ENCODE results near the gene MFSD1. TPM values are rescaled to one million over a fixed set of nuclear protein-coding genes. Genes with fewer than 3 reads are reported as not detected.

Gene MFSD1
- total and polyA plus RNA-seq, 7 donors, result 25.2 to 58.5 (median 54.1) TPM

DNA sequence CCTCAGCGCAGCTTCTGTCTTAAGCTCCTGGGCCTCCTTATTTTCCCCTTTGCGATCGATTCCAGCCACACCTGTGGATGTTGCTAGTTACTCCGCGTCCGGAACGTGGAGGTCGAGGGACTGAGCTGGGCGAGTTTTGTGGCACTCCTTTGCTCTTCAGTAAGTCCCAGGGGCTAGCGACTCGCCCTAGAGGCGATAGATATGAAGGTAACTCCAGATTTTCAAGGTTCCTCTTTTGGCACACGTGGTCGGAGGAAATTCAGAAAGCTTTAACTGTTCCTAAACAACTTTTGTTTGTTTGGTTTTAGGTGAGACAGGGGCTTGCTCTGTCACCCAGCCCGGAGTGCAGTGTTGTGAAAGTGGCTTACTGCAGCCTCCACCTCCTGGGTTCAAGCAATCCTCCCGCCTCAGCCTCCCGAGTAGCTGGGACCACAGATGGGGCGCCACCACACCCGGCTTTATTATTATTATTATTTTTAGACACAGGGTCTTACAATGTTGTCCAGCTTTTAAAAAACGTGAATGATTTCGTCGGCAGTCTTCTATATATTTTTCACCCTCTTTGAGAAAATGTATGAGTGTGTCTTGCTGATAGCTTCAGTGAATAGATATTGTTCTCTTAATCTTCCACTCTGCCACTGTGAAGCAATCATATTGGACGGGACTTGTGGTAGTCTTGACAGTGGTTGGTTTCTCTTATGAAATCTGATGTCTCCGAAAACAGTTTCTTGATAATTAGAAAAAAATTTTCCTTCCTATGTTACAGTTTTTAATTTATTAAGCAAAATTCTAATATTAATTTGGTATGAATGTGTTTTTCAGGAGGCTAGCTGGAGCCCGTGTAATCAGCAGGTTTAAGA, 785 bp downstream of the MFSD1 start:
- Histone ChIP-seq H3K4me1 (peaks cover 0 to 28% (median 23%) of the 10 kb centered on the region in 4 donors), H3K27ac (peak overlapping the region; percentile 79 to 89 (median 84)), H3K27me3 (no peaks in the 10 kb centered on the region), H3K4me3 (peak overlapping the region; percentile 78 to 96 (median 90)), H3K9me3 (no peaks in the 10 kb centered on the region), H3K36me3 (peaks cover 0 to 13% (median under 1%) of the 10 kb centered on the region in 4 donors)
- DNase-seq, result no peak
- TF ChIP-seq POLR2A (IDR thresholded peaks at IDR 0.05), result no peak
- no peak for TF ChIP-seq EP300 (IDR thresholded peaks at IDR 0.05)
- TF ChIP-seq, protein P1, sequence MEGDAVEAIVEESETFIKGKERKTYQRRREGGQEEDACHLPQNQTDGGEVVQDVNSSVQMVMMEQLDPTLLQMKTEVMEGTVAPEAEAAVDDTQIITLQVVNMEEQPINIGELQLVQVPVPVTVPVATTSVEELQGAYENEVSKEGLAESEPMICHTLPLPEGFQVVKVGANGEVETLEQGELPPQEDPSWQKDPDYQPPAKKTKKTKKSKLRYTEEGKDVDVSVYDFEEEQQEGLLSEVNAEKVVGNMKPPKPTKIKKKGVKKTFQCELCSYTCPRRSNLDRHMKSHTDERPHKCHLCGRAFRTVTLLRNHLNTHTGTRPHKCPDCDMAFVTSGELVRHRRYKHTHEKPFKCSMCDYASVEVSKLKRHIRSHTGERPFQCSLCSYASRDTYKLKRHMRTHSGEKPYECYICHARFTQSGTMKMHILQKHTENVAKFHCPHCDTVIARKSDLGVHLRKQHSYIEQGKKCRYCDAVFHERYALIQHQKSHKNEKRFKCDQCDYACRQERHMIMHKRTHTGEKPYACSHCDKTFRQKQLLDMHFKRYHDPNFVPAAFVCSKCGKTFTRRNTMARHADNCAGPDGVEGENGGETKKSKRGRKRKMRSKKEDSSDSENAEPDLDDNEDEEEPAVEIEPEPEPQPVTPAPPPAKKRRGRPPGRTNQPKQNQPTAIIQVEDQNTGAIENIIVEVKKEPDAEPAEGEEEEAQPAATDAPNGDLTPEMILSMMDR (IDR thresholded peaks at IDR 0.05), result no peak
- TF ChIP-seq POLR2AphosphoS5 (IDR thresholded peaks at IDR 0.05), result no peak
- intact Hi-C loops (cut with DNase I), result loop anchor here (5.0 to 10.0 kb wide), 3 partner anchors 135 to 228 kb away; partner anchors contain the start of genes GFM1 and MLF1
- 24% methylated on average over 25 of the region's 25 CpGs for WGBS, 2 donors

- WGBS, 2 donors, result 89 to 93% methylated on average over 3 of the region's 3 CpGs
- Histone ChIP-seq H3K27me3 (no peaks in the 10 kb centered on the region), H3K27ac (no peak overlapping the region), H3K4me1 (peaks cover 0 to 28% (median 23%) of the 10 kb centered on the region in 4 donors), H3K36me3 (peaks cover 0 to 31% (median 10%) of the 10 kb centered on the region in 4 donors), H3K9me3 (no peaks in the 10 kb centered on the region), H3K4me3 (no peak overlapping the region)
- DNase-seq, result no peak
- intact Hi-C loops (cut with DNase I), result loop anchor here (5.0 to 10.0 kb wide), 3 partner anchors 137 to 230 kb away; partner anchors contain the start of genes GFM1 and MLF1
- TF ChIP-seq POLR2A (IDR thresholded peaks at IDR 0.05), result no peak
- TF ChIP-seq EP300 (IDR thresholded peaks at IDR 0.05), result no peak
- no peak for TF ChIP-seq POLR2AphosphoS5 (IDR thresholded peaks at IDR 0.05)
- TF ChIP-seq, protein P1 (IDR thresholded peaks at IDR 0.05), result no peak
Measured at GRCh38 chr3:158804441-158804840, 2.6 kb downstream of the MFSD1 start.

GRCh38 chr3:158808697-158809096, 6.8 kb downstream of the MFSD1 start:
- no peak for DNase-seq
- intact Hi-C loops (cut with DNase I), result loop anchor here (10.0 kb wide), 1 partner anchor 234 kb away; the partner anchor contains the start of gene MLF1
- 81 to 94% methylated on average over 3 of the region's 3 CpGs for WGBS, 2 donors
- peaks cover 0 to 74% (median 31%) of the 10 kb centered on the region in 4 donors for H3K36me3 ChIP-seq
- H3K4me1 ChIP-seq, result peaks cover 0 to 2% (median under 1%) of the 10 kb centered on the region in 4 donors
- H3K4me3 ChIP-seq, result no peak overlapping the region
- H3K27me3 ChIP-seq, result no peaks in the 10 kb centered on the region
- no peak overlapping the region for H3K27ac ChIP-seq
- no peaks in the 10 kb centered on the region for H3K9me3 ChIP-seq
- no peak for TF ChIP-seq EP300 (IDR thresholded peaks at IDR 0.05)
- TF ChIP-seq POLR2AphosphoS5 (IDR thresholded peaks at IDR 0.05), result no peak
- TF ChIP-seq, protein P1 (IDR thresholded peaks at IDR 0.05), result no peak
- no peak for TF ChIP-seq POLR2A (IDR thresholded peaks at IDR 0.05)

DNA sequence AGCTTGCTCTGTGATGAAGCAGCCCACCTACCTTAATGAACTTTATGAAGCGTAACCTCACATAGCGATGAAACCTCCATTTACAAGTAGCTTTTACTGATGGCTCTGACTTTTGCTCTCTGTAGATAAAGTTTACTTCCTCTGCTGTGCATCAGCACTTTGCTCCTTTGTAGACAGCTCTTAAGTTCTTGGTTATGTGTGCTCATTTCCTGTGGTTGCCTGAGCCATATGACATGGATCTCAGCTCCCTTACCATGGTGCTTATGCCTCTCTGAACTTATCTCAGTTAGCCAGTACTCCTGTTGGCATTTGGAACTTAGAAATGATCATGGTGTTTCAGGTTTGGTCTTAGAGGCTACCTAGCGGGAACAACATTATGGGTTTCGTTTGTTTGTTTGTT, 7.8 kb downstream of the MFSD1 start:
- intact Hi-C loops (cut with DNase I), result loop anchor here (10.0 kb wide), 1 partner anchor 235 kb away; the partner anchor contains the start of gene MLF1
- Histone ChIP-seq H3K4me1 (no peaks in the 10 kb centered on the region), H3K36me3 (peaks cover 0 to 83% (median 35%) of the 10 kb centered on the region in 4 donors), H3K27ac (peak overlapping the region in 1 of 4 donors; percentile 25), H3K27me3 (no peaks in the 10 kb centered on the region), H3K9me3 (no peaks in the 10 kb centered on the region), H3K4me3 (no peak overlapping the region)
- TF ChIP-seq, protein P1 (IDR thresholded peaks at IDR 0.05), result no peak
- TF ChIP-seq POLR2AphosphoS5 (IDR thresholded peaks at IDR 0.05), result peak in 2 of 4 donors; percentile 14 to 25
- WGBS, 2 donors, result 86 to 93% methylated on average over 4 of the region's 4 CpGs
- no peak for DNase-seq
